GM13976 (cell line): ENCODE measurements around the gene TGFBR3L.
A peak's percentile ranks its signal among the peaks of the same experiment; 100 is the strongest.

ENCODE experiments used
- DNase-seq: peaks from one replicate; pipeline ENCODE4 v3.0.0; 2012; ENCODE audit warnings: low spot score
- in situ Hi-C: fragments of 300-500 bp; cut with MboI; formaldehyde crosslinking; loops from one replicate; pipeline ENCODE4 v1.12.0; 2022; ENCODE audit warnings: low sequenced_read_pairs, mixed read lengths, inconsistent platforms; ENCODE audit not compliant: unreplicated experiment
- TF ChIP-seq, protein P1 (sequence below): IDR thresholded peaks from 2 replicates; pipeline ENCODE4 v1.5.1; 2012; ENCODE audit warnings: borderline replicate concordance, mild to moderate bottlenecking; ENCODE audit not compliant: insufficient read depth; ENCODE audit errors: extremely low read depth, missing control alignments, control extremely low read depth

TGFBR3L gene

GRCh38 chr19:7914598-7915045 lies at the start of gene TGFBR3L:
Gene TGFBR3L (plus strand): TSS chr19:7914830.
- in situ Hi-C loops = no loop called here
- DNase-seq = no peak
- TF ChIP-seq, protein P1, sequence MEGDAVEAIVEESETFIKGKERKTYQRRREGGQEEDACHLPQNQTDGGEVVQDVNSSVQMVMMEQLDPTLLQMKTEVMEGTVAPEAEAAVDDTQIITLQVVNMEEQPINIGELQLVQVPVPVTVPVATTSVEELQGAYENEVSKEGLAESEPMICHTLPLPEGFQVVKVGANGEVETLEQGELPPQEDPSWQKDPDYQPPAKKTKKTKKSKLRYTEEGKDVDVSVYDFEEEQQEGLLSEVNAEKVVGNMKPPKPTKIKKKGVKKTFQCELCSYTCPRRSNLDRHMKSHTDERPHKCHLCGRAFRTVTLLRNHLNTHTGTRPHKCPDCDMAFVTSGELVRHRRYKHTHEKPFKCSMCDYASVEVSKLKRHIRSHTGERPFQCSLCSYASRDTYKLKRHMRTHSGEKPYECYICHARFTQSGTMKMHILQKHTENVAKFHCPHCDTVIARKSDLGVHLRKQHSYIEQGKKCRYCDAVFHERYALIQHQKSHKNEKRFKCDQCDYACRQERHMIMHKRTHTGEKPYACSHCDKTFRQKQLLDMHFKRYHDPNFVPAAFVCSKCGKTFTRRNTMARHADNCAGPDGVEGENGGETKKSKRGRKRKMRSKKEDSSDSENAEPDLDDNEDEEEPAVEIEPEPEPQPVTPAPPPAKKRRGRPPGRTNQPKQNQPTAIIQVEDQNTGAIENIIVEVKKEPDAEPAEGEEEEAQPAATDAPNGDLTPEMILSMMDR = no peak

- DNase-seq = no peak
- in situ Hi-C loops = no loop called here
- TF ChIP-seq, protein P1 = no peak
Observed at GRCh38 chr19:7865262-7865911, 49.2 kb upstream of the TGFBR3L start.

- DNase-seq = no peak
- in situ Hi-C loops = no loop called here
- TF ChIP-seq, protein P1 = no peak
Observed at GRCh38 chr19:7866399-7867091, 48.1 kb upstream of the TGFBR3L start.

GRCh38 chr19:7867092-7867844 lies 47.4 kb upstream of the TGFBR3L start:
- in situ Hi-C loops = no loop called here
- DNase-seq = no peak
- TF ChIP-seq, protein P1 = no peak

DNA sequence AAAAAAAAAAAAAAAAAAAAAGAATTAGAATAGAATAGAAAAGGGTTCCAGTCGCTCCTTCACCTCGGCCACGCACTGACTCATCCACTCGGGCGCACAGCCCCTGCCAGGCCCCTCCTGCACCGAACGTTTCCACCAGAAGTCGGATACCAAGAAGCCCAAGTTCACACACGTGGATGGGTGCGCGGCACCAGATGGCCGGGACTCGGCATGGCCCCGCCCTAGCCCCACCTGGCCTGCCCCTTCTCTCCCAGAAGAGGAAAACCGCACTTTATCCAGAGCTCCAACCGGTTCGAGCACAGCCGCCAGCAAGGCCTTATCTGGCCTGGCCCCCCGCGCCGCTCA lies 46.3 kb upstream of the TGFBR3L start:
- in situ Hi-C loops = no loop called here
- no peak for DNase-seq
- TF ChIP-seq, protein P1 = no peak

DNA sequence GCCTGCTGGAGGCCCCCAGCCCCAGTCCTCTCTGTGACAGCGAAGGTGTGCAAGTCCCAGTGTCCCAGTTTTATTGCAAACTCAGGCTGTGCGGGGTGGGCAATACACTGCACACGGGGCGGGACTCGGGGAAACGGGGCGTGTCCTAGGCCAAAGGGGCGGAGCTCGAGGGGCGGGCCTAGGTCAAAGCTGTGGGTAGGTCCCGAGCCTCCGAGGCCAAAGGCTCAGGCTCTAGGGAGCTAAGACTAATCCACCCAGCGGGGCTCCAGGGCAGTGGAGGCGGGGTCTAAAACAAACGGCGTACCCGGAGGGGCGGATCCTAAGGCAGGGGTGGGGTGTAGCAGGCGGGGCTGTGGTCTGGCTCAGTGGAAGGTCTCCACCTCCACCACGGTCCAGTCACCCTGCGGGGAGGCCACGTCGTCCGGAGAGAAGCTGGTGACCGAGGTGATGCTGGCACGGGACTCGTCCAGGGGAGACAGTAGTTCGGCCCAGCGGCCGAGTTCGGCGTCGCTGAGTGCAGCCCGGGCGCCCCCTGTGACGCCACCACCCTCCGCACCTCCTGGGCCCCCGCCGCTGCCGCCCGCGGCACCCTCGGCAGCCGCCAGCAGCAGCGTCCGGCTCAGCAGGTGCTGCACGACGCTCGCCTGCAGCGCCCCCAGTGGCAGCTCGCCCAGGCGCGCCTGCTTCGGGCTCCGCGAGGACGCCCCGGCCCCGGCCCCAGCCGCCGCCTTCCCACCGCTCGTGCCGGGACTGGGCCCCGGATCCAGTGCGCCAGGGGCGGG lies 45.8 kb upstream of the TGFBR3L start:
- DNase-seq = peak; percentile 92
- TF ChIP-seq, protein P1 = peak; percentile 97
- in situ Hi-C loops = no loop called here
